MCF 10A (cell line): ENCODE results near the gene KLHL11. TPM values are rescaled to one million over a fixed set of nuclear protein-coding genes. Genes with fewer than 3 reads are reported as not detected.

ENCODE experiments used
- BruUV-seq: library from RNA; stranded (reverse); fragments of 400-500 nt; replicated peaks from 2 replicates; lab custom pipeline; 2021; lab: Mats Ljungman, UMichigan
- CTCF ChIA-PET: fragments of 300-600 bp; sonication (Branson Sonifier 250); formaldehyde crosslinking; extraction: SDS; loops from one replicate; lab custom pipeline; 2021; ENCODE audit warnings: antibody characterized with exemption, inconsistent platforms; lab: Yijun Ruan, JAX
- POLR2A ChIA-PET: fragments of 300-600, 350-650 bp; sonication (Branson Sonifier 250); formaldehyde crosslinking; extraction: SDS; loops from one replicate; lab custom pipeline; 2020; ENCODE audit warnings: antibody characterized with exemption, inconsistent platforms; lab: Yijun Ruan, JAX
- DNase-seq: peaks from one replicate; pipeline ENCODE4 v3.0.0-alpha.2; 2018; ENCODE audit not compliant: unreplicated experiment
- H3K27ac Mint-ChIP-seq: one replicate; pipeline ENCODE4 v1.8.0; 2022; ENCODE audit warnings: mild to moderate bottlenecking, low read depth, mixed read lengths; ENCODE audit not compliant: unreplicated experiment
- H3K27me3 Mint-ChIP-seq: one replicate; pipeline ENCODE4 v1.8.0; 2022; ENCODE audit warnings: mixed read lengths; ENCODE audit not compliant: insufficient read depth, unreplicated experiment
- H3K36me3 Mint-ChIP-seq: one replicate; pipeline ENCODE4 v1.8.0; 2022; ENCODE audit warnings: mild to moderate bottlenecking, moderate library complexity, mixed read lengths; ENCODE audit not compliant: insufficient read depth, unreplicated experiment
- H3K4me1 Mint-ChIP-seq: one replicate; pipeline ENCODE4 v1.8.0; 2022; ENCODE audit warnings: mixed read lengths; ENCODE audit not compliant: insufficient read depth, unreplicated experiment
- H3K4me3 Mint-ChIP-seq: one replicate; pipeline ENCODE4 v1.8.0; 2022; ENCODE audit warnings: mild to moderate bottlenecking, moderate library complexity, mixed read lengths; ENCODE audit not compliant: unreplicated experiment
- H3K9me3 Mint-ChIP-seq: one replicate; pipeline ENCODE4 v1.8.0; 2022; ENCODE audit warnings: mixed read lengths; ENCODE audit not compliant: unreplicated experiment
- CTCF ChIP-seq: fragments of 200-600 bp; IDR thresholded peaks from one replicate; pipeline ENCODE4 v1.8.0; 2022; ENCODE audit warnings: antibody characterized with exemption, mild to moderate bottlenecking; ENCODE audit not compliant: unreplicated experiment
- intact Hi-C: fragments of 100-400 bp; cut with micrococcal nuclease; formaldehyde crosslinking; loops from 2 replicates; pipeline ENCODE4 v1.14.1; 2022
- total RNA-seq: library from RNA; stranded (reverse); gene quantifications from 2 replicates; pipeline ENCODE4 v1.2.3, GENCODE V29; 2022

KLHL11 gene
- total RNA-seq, 1 experiment from 2014 or later: 19.1 TPM

GRCh38 chr17:41814195-41814594 is 51.0 kb downstream of the KLHL11 start:
- Mint-ChIP-seq H3K27ac (no peak overlapping the region), H3K9me3 (no peaks in the 10 kb centered on the region)

DNA sequence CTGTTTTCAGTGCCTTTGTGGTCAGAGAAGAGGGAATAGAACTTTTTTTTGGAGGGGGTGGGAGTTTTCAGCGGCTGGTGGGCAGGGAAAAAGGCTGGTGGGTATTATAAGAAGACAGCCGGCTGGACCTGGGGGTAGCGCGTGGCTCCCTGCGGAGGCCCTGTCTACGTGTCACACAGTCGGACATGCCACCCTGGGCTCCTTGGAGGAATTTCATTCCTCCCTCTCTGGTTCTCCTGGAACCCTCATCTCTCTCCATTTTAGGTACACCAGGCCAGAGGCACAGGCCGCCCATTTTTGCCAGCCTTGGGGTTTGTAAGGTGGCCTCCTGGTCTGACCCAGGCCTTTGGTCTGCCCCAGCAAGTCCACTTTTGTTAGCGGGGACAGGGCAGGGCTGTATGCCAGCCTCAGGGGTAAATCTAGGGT is 51.5 kb downstream of the KLHL11 start:
- intact Hi-C loops: loop anchor here (2.0 kb wide), 1 partner anchor 51 kb away; the partner anchor contains the start of gene KLHL11
- TSS peak; percentile 53 for BruUV-seq
- Mint-ChIP-seq H3K27me3 (no peaks in the 10 kb centered on the region), H3K4me1 (peaks cover 19% of the 10 kb centered on the region), H3K9me3 (no peaks in the 10 kb centered on the region), H3K4me3 (peak overlapping the region; percentile 95), H3K27ac (peak overlapping the region; percentile 85), H3K36me3 (peaks cover 32% of the 10 kb centered on the region)
- DNase-seq: no peak
- CTCF ChIA-PET: no interaction called here
- POLR2A ChIA-PET: interaction anchor here (1.4 to 24.1 kb wide), 5 partner anchors 9 to 125 kb away, joined by 5 to 599 read pairs (median 14); partner anchors contain the start of genes EIF1, JUP and KLHL11
- TF ChIP-seq CTCF: no peak

More at GRCh38 chr17:41814195-41814594, 51.0 kb downstream of the KLHL11 start:
- intact Hi-C loops: no loop called here
- ChIA-PET POLR2A (interaction anchor here (0.6 to 24.1 kb wide), 6 partner anchors 21 to 1713 kb away, joined by 3 to 599 read pairs (median 4); partner anchors contain the start of genes JUP and KLHL11), CTCF (no interaction called here)
- H3K27me3 Mint-ChIP-seq: no peaks in the 10 kb centered on the region
- BruUV-seq: no TSS peak
- no peak for TF ChIP-seq CTCF
- peaks cover 28% of the 10 kb centered on the region for H3K36me3 Mint-ChIP-seq
- DNase-seq: no peak
- peaks cover 19% of the 10 kb centered on the region for H3K4me1 Mint-ChIP-seq
- H3K4me3 Mint-ChIP-seq: peak overlapping the region; percentile 95

DNA sequence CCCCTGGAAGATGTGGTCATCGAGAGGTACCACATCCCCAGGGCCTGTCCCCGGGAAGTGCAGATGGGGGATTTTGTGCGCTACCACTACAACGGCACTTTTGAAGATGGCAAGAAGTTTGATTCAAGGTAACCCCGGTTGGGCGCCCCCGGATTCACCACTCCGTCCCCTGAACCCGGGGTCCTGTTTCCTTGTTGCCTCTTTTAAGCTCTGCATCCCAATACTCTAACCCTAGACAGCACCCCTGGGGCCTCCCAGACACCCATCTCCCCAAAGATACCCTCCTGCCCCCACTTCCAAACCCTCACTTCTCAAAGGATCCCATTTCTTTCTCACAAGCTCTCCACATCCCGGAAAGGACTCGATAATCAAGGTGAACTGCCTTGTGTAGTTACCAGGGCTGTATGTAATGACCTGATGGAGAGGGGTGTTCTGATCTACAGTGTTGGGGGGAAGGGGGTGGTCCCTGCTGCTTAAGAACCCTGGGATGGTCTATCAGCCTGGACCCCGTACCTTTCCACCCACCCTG is 52.0 kb downstream of the KLHL11 start:
- no peak for DNase-seq
- ChIA-PET CTCF (no interaction called here), POLR2A (interaction anchor here (1.0 to 24.1 kb wide), 7 partner anchors 9 to 124 kb away, joined by 4 to 599 read pairs (median 14); partner anchors contain the start of genes EIF1, JUP and KLHL11)
- Mint-ChIP-seq H3K4me3 (peak overlapping the region; percentile 95), H3K4me1 (peaks cover 19% of the 10 kb centered on the region), H3K36me3 (peaks cover 28% of the 10 kb centered on the region), H3K27ac (peak overlapping the region; percentile 85), H3K9me3 (no peaks in the 10 kb centered on the region), H3K27me3 (no peaks in the 10 kb centered on the region)
- no TSS peak for BruUV-seq
- intact Hi-C loops: loop anchor here (2.0 kb wide), 1 partner anchor 52 kb away; the partner anchor contains the start of gene KLHL11
- TF ChIP-seq CTCF: no peak

DNA sequence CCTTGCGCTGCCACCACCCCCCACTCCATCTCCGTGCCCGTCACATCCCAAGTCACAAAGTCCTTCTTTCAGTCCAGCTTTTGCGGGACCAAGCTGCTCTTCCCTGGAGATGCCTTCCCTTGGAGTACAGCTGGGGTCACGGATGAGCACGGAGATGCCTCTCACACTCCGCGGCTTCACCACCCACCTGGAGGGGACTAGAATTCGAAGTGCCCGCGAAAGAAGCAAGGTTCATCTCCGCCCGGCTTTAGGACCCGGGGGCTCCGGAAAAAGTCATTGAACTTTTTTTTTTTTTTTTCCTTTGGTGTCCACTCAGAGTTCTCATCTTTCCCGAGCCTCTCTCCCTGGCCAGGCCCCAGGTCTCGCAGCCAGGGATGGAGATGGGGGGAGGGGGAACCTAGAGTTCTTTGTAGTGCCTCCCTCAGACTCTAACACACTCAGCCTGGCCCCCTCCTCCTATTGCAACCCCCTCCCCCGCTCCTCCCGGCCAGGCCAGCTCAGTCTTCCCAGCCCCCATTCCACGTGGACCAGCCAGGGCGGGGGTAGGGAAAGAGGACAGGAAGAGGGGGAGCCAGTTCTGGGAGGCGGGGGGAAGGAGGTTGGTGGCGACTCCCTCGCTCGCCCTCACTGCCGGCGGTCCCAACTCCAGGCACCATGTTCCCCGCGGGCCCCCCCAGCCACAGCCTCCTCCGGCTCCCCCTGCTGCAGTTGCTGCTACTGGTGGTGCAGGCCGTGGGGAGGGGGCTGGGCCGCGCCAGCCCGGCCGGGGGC is 52.7 kb downstream of the KLHL11 start, which contains the start of gene FKBP10:
TSS of gene FKBP10 (plus strand) at position 624 of the 771 bp plus-strand sequence. CDS start at position 655, 31 bp downstream.
- ChIA-PET CTCF (interaction anchor here (0.7 to 3.1 kb wide), 5 partner anchors 11 to 1720 kb away, joined by 3 to 22 read pairs (median 6); no protein-coding TSS in a partner anchor), POLR2A (interaction anchor here (1.0 to 24.1 kb wide), 9 partner anchors 10 to 124 kb away, joined by 3 to 599 read pairs (median 9); partner anchors contain the start of genes EIF1, JUP and KLHL11)
- no TSS peak for BruUV-seq
- DNase-seq: peak; percentile 84
- intact Hi-C loops: loop anchor here (2.0 kb wide), 1 partner anchor 52 kb away; the partner anchor contains the start of gene KLHL11
- Mint-ChIP-seq H3K4me3 (peak within 1 kb of the TSS; percentile 95), H3K27ac (peak within 1 kb of the TSS; percentile 85), H3K36me3 (peaks cover 28% of the 10 kb centered on the region), H3K9me3 (no peaks in the 10 kb centered on the region), H3K4me1 (peaks cover 19% of the 10 kb centered on the region), H3K27me3 (no peaks in the 10 kb centered on the region)
- no peak for TF ChIP-seq CTCF
